ENCODE results near the gene AKTIP.
"Not testable (repeated sequence)": the region's sequence is repeated elsewhere in the genome, so short reads cannot be mapped to it uniquely, and the experiment has no call there.

AKTIP gene

GRCh38 chr16:53515259-53515658 is 12.2 kb upstream of the AKTIP start:
- DNase-seq: no peak

- not testable (repeated sequence) for DNase-seq
Measured at GRCh38 chr16:53512795-53513194, 9.8 kb upstream of the AKTIP start.

GRCh38 chr16:53511403-53512280 is 8.6 kb upstream of the AKTIP start:
- DNase-seq: no peak

- no peak for DNase-seq
Measured at GRCh38 chr16:53511084-53511402, 8.0 kb upstream of the AKTIP start.

- no peak for DNase-seq
Measured at GRCh38 chr16:53510704-53511070, 7.7 kb upstream of the AKTIP start.

GRCh38 chr16:53509906-53510703 is 7.1 kb upstream of the AKTIP start:
- peak; percentile 60 to 62 for DNase-seq

- DNase-seq: no peak
Measured at GRCh38 chr16:53507464-53508179, 4.6 kb upstream of the AKTIP start.

- no peak for DNase-seq
Measured at GRCh38 chr16:53506254-53506653, 3.2 kb upstream of the AKTIP start.

GRCh38 chr16:53504665-53505064 is 1.7 kb upstream of the AKTIP start:
- peak; percentile 42 to 49 for DNase-seq

- peak; percentile 53 to 57 for DNase-seq
Measured at GRCh38 chr16:53503991-53504663, 1.1 kb upstream of the AKTIP start.

- DNase-seq: peak; percentile 98 to 99
Measured at GRCh38 chr16:53503270-53503923, 388 bp upstream of the AKTIP start.

GRCh38 chr16:53501216-53501859 is 1.7 kb downstream of the AKTIP start:
- DNase-seq: no peak

- no peak for DNase-seq
Measured at GRCh38 chr16:53498984-53499383, 4.0 kb downstream of the AKTIP start.

- no peak for DNase-seq
Measured at GRCh38 chr16:53495325-53495724, 7.7 kb downstream of the AKTIP start.

- DNase-seq: no peak
Measured at GRCh38 chr16:53494636-53495035, 8.4 kb downstream of the AKTIP start.

GRCh38 chr16:53492503-53492902 is 10.5 kb downstream of the AKTIP start:
- DNase-seq: no peak

- DNase-seq: no peak
Measured at GRCh38 chr16:53489755-53490154, 13.3 kb downstream of the AKTIP start.

- no peak for DNase-seq
Measured at GRCh38 chr16:53486230-53486629, 16.8 kb downstream of the AKTIP start.

- no peak for DNase-seq
Measured at GRCh38 chr16:53484542-53484941, 18.5 kb downstream of the AKTIP start.

GRCh38 chr16:53482123-53482522 is 20.9 kb downstream of the AKTIP start:
- no peak for DNase-seq

GRCh38 chr16:53480394-53480793 is 22.6 kb downstream of the AKTIP start:
- DNase-seq: no peak

GRCh38 chr16:53478965-53479364 is 24.0 kb downstream of the AKTIP start:
- DNase-seq: no peak

All from activated T-cell treated with anti-CD3 and anti-CD28 coated beads, Interleukin-2, amount 50 U/mL, for 48 hours (primary cell).